Fibroblast of pulmonary artery (primary cell): ENCODE data around the gene TNIK.

ENCODE experiments used
- DNase-seq: peaks from one replicate; pipeline ENCODE4 v3.0.0-alpha.2; 2010; ENCODE audit warnings: low read depth
- H3K4me3 ChIP-seq: replicated peaks from 2 replicates; pipeline ENCODE4 v1.5.1; 2011; ENCODE audit warnings: low read depth, mild to moderate bottlenecking, control low read depth, low read length, moderate library complexity
- CTCF ChIP-seq: IDR thresholded peaks from 2 replicates; pipeline ENCODE4 v1.5.1; 2011; ENCODE audit warnings: mild to moderate bottlenecking, control low read depth, low read length, inconsistent platforms; ENCODE audit errors: missing control alignments

TNIK gene

GRCh38 chr3:171461525-171461917 is 1.3 kb upstream of the TNIK start:
- H3K4me3 ChIP-seq, result peak overlapping the region; percentile 88
- TF ChIP-seq CTCF, result no peak
- DNase-seq, result no peak

GRCh38 chr3:171460725-171461524 is 720 bp upstream of the TNIK start:
- peak; percentile 80 for DNase-seq
- peak; percentile 10 for TF ChIP-seq CTCF
- H3K4me3 ChIP-seq, result peak overlapping the region; percentile 88

- H3K4me3 ChIP-seq, result peak overlapping the region; percentile 88
- TF ChIP-seq CTCF, result no peak
- DNase-seq, result peak; percentile 54
Measured at GRCh38 chr3:171459137-171459941, 866 bp downstream of the TNIK start.

GRCh38 chr3:171458864-171459136 is 1.4 kb downstream of the TNIK start:
- no peak for DNase-seq
- no peak for TF ChIP-seq CTCF

GRCh38 chr3:171458071-171458863 is 1.9 kb downstream of the TNIK start:
- peak overlapping the region; percentile 88 for H3K4me3 ChIP-seq
- no peak for DNase-seq
- no peak for TF ChIP-seq CTCF

More at GRCh38 chr3:171458864-171459136, 1.4 kb downstream of the TNIK start:
- peak overlapping the region; percentile 88 for H3K4me3 ChIP-seq

GRCh38 chr3:171457607-171458061 is 2.6 kb downstream of the TNIK start:
- no peak for DNase-seq
- no peak for TF ChIP-seq CTCF
- peak overlapping the region; percentile 88 for H3K4me3 ChIP-seq
